IMR-90 (cell line): ENCODE measurements around the gene DDX39A. TPM values are rescaled to one million over a fixed set of nuclear protein-coding genes. Genes with fewer than 3 reads are reported as not detected.

Experiments
- ATAC-seq: fragments of 200-7000 bp; cut with Tn5 transposase; 2 replicates; pipeline ENCODE4 v1.9.1; 2020; ENCODE audit warnings: low read depth, mild to moderate bottlenecking, moderate library complexity
- BruUV-seq: library from RNA; stranded (reverse); fragments of 400-500 nt; replicated peaks from 2 replicates; lab custom pipeline; 2021; lab: Mats Ljungman, UMichigan
- CTCF ChIA-PET: fragments of 300-600 bp; formaldehyde crosslinking; extraction: SDS; loops from one replicate; lab custom pipeline; 2021; ENCODE audit warnings: antibody characterized with exemption; lab: Yijun Ruan, JAX
- POLR2A ChIA-PET: fragments of 300-600 bp; sonication (Branson Sonifier 250); formaldehyde crosslinking; loops from one replicate; lab custom pipeline; 2022; ENCODE audit warnings: antibody characterized with exemption; ENCODE audit not compliant: unreplicated experiment; lab: Charles Lee
- DNase-seq: peaks from one replicate; pipeline ENCODE4 v3.0.0; 2013
- H2AFZ ChIP-seq: replicated peaks from 2 replicates; pipeline ENCODE3; 2013; ENCODE audit warnings: low read length, mild to moderate bottlenecking; ENCODE audit not compliant: poor library complexity
- H2AK5ac ChIP-seq: 2 replicates; pipeline ENCODE4 v1.6.1; 2013; ENCODE audit warnings: low read depth, low read length, inconsistent platforms
- H2AK9ac ChIP-seq: replicated peaks from 2 replicates; pipeline ENCODE3; 2013; ENCODE audit warnings: mild to moderate bottlenecking, low read depth, low read length, moderate library complexity; ENCODE audit not compliant: poor library complexity
- H2BK120ac ChIP-seq: 2 replicates; pipeline ENCODE4 v1.6.1; 2013; ENCODE audit warnings: low read depth, low read length, inconsistent platforms
- H2BK15ac ChIP-seq: 3 replicates; pipeline ENCODE4 v1.6.1; 2013; ENCODE audit warnings: low read depth, low read length, inconsistent platforms
- H2BK20ac ChIP-seq: 2 replicates; pipeline ENCODE4 v1.6.1; 2013; ENCODE audit warnings: low read depth, mild to moderate bottlenecking, inconsistent platforms, low read length, moderate library complexity
- H2BK5ac ChIP-seq: 2 replicates; pipeline ENCODE4 v1.6.1; 2013; ENCODE audit warnings: mild to moderate bottlenecking, low read depth, low read length, inconsistent platforms; ENCODE audit not compliant: poor library complexity, severe bottlenecking
- H3K14ac ChIP-seq: replicated peaks from 2 replicates; pipeline ENCODE4 v1.6.1; 2013; ENCODE audit warnings: low read depth, low read length, inconsistent platforms
- H3K18ac ChIP-seq: 2 replicates; pipeline ENCODE4 v1.6.1; 2013; ENCODE audit warnings: low read depth, low read length, control low read depth
- H3K23ac ChIP-seq: 2 replicates; pipeline ENCODE4 v1.6.1; 2013; ENCODE audit warnings: low read depth, low read length, inconsistent platforms
- H3K27ac ChIP-seq: 2 replicates; pipeline ENCODE4 v1.5.1; 2013; ENCODE audit warnings: mild to moderate bottlenecking, control low read depth, low read length; ENCODE audit not compliant: insufficient read depth
- H3K27me3 ChIP-seq: 2 replicates; pipeline ENCODE4 v1.6.1; 2013; ENCODE audit warnings: low read length; ENCODE audit not compliant: control insufficient read depth, insufficient read depth
- H3K36me3 ChIP-seq: 2 replicates; pipeline ENCODE4 v1.6.1; 2013; ENCODE audit warnings: low read length, mixed read lengths; ENCODE audit not compliant: control insufficient read depth, insufficient read depth
- H3K4ac ChIP-seq: 2 replicates; pipeline ENCODE4 v1.6.1; 2013; ENCODE audit warnings: low read depth, low read length, inconsistent platforms
- H3K4me1 ChIP-seq: 2 replicates; pipeline ENCODE4 v1.6.1; 2013; ENCODE audit warnings: low read length, mixed read lengths; ENCODE audit not compliant: control insufficient read depth, insufficient read depth
- H3K4me2 ChIP-seq: 2 replicates; pipeline ENCODE4 v1.6.1; 2013; ENCODE audit warnings: low read depth, mild to moderate bottlenecking, control low read depth, low read length, moderate library complexity
- H3K4me3 ChIP-seq: 2 replicates; pipeline ENCODE4 v1.5.1; 2013; ENCODE audit warnings: low read depth, mild to moderate bottlenecking, control low read depth, low read length, moderate library complexity; ENCODE audit not compliant: insufficient read depth
- H3K56ac ChIP-seq: 2 replicates; pipeline ENCODE4 v1.6.1; 2013; ENCODE audit warnings: low read length, inconsistent platforms; ENCODE audit not compliant: insufficient read depth; ENCODE audit errors: extremely low read depth
- H3K79me1 ChIP-seq, 2 experiments: 2 replicates each; pipeline ENCODE4 v1.6.1; 2013; ENCODE audit warnings: low read length in 2 of 2, inconsistent platforms in 1 of 2, low read depth in 1 of 2
- H3K9ac ChIP-seq: 2 replicates; pipeline ENCODE4 v1.6.1; 2013; ENCODE audit warnings: low read depth, low read length, control low read depth
- H3K9me1 ChIP-seq: 2 replicates; pipeline ENCODE4 v1.6.1; 2013; ENCODE audit warnings: low read length, inconsistent platforms; ENCODE audit not compliant: insufficient read depth
- H3K9me3 ChIP-seq: 2 replicates; pipeline ENCODE4 v1.6.1; 2013; ENCODE audit warnings: low read length; ENCODE audit not compliant: control insufficient read depth, insufficient read depth
- H4K20me1 ChIP-seq: 2 replicates; pipeline ENCODE4 v1.6.1; 2013; ENCODE audit warnings: low read length, inconsistent platforms; ENCODE audit not compliant: insufficient read depth
- H4K5ac ChIP-seq: 2 replicates; pipeline ENCODE4 v1.6.1; 2013; ENCODE audit warnings: mild to moderate bottlenecking, low read depth, low read length, control low read depth
- H4K8ac ChIP-seq, 2 experiments: 2 replicates each; pipeline ENCODE4 v1.6.1; 2013; ENCODE audit warnings: low read depth in 2 of 2, low read length in 2 of 2, control low read depth in 1 of 2, inconsistent platforms in 1 of 2
- H4K91ac ChIP-seq: 2 replicates; pipeline ENCODE4 v1.6.1; 2013; ENCODE audit warnings: low read depth, low read length, inconsistent platforms; ENCODE audit not compliant: insufficient read depth
- BHLHE40 ChIP-seq: fragments of 150-350 bp; IDR thresholded peaks from 2 replicates; pipeline ENCODE4 v1.6.1; 2016; ENCODE audit warnings: mild to moderate bottlenecking, low read depth, low read length
- CEBPB ChIP-seq: IDR thresholded peaks from 2 replicates; pipeline ENCODE4 v1.6.1; 2012; ENCODE audit warnings: low read depth, low read length, improper control_type of control experiment
- CHD1 ChIP-seq: IDR thresholded peaks from 2 replicates; pipeline ENCODE4 v1.6.1; 2012; ENCODE audit warnings: low read depth, low read length, improper control_type of control experiment
- ELK1 ChIP-seq: fragments of 150-350 bp; IDR thresholded peaks from 2 replicates; pipeline ENCODE4 v1.6.1; 2016; ENCODE audit warnings: low read depth, mild to moderate bottlenecking, low read length, moderate library complexity, borderline replicate concordance
- FOS ChIP-seq: fragments of 150-350 bp; IDR thresholded peaks from 2 replicates; pipeline ENCODE4 v1.6.1; 2016; ENCODE audit warnings: low read depth, low read length
- MAFK ChIP-seq: IDR thresholded peaks from 2 replicates; pipeline ENCODE4 v1.6.1; 2012; ENCODE audit warnings: low read depth, low read length, improper control_type of control experiment
- MAZ ChIP-seq: IDR thresholded peaks from 2 replicates; pipeline ENCODE4 v1.6.1; 2012; ENCODE audit warnings: low read depth, mild to moderate bottlenecking, low read length, improper control_type of control experiment, moderate library complexity, borderline replicate concordance
- MXI1 ChIP-seq: IDR thresholded peaks from 2 replicates; pipeline ENCODE4 v1.6.1; 2012; ENCODE audit warnings: low read depth, mild to moderate bottlenecking, low read length, moderate library complexity, borderline replicate concordance
- NFE2L2 ChIP-seq: fragments of 150-350 bp; IDR thresholded peaks from 2 replicates; pipeline ENCODE4 v1.6.1; 2016; ENCODE audit warnings: low read depth, mild to moderate bottlenecking, low read length
- POLR2A ChIP-seq: IDR thresholded peaks from 2 replicates; pipeline ENCODE4 v1.6.1; 2012; ENCODE audit warnings: mild to moderate bottlenecking, low read depth, low read length
- RAD21 ChIP-seq: IDR thresholded peaks from 2 replicates; pipeline ENCODE4 v1.6.1; 2012; ENCODE audit warnings: low read length, improper control_type of control experiment
- RCOR1 ChIP-seq: IDR thresholded peaks from 2 replicates; pipeline ENCODE4 v1.6.1; 2012; ENCODE audit warnings: mild to moderate bottlenecking, low read length, improper control_type of control experiment; ENCODE audit not compliant: insufficient replicate concordance
- RFX5 ChIP-seq: IDR thresholded peaks from 2 replicates; pipeline ENCODE4 v1.8.0; 2012; ENCODE audit warnings: low read depth, mild to moderate bottlenecking, low read length, moderate library complexity
- SMC3 ChIP-seq: fragments of 150-350 bp; IDR thresholded peaks from 2 replicates; pipeline ENCODE4 v1.6.1; 2016; ENCODE audit warnings: low read depth, mild to moderate bottlenecking, antibody characterized with exemption, low read length, moderate library complexity
- USF2 ChIP-seq: fragments of 150-350 bp; IDR thresholded peaks from 2 replicates; pipeline ENCODE4 v1.6.1; 2017; ENCODE audit warnings: mild to moderate bottlenecking, antibody characterized with exemption, low read length, low read depth
- WGBS, 2 experiments: methylation state at CpG; one replicate each; pipeline versions ENCODE4 v1.1.5 to v1.1.7; 2013; ENCODE audit warnings: missing lambda C conversion rate in 2 of 2; ENCODE audit not compliant: insufficient read length in 1 of 2; ENCODE audit errors: extremely low coverage in 2 of 2; 5-methylcytosine and 5-hydroxymethylcytosine counted together
- dilution Hi-C: fragments of 300-500 bp; cut with HindIII; formaldehyde crosslinking; loops from one replicate; pipeline ENCODE4 v1.14.3; 2018; ENCODE audit warnings: low sequenced_read_pairs; ENCODE audit not compliant: unreplicated experiment
- in situ Hi-C: fragments of 300-500 bp; cut with MboI; formaldehyde crosslinking; loops from 3 replicates; pipeline ENCODE4 v1.14.3; 2019; ENCODE audit warnings: low sequenced_read_pairs, inconsistent platforms, mixed read lengths
- intact Hi-C: fragments of 100-400 bp; cut with micrococcal nuclease; formaldehyde crosslinking; loops from 2 replicates; pipeline ENCODE4 v1.10.0; 2022
- polyA plus RNA-seq, 3 experiments: library from polyadenylated mRNA; depleted of rRNA; stranded (reverse); fragments of >200 nt; gene quantifications; 2 replicates each; pipeline ENCODE4 v1.2.3, GENCODE V29; 2012; ENCODE audit warnings: low replicate concordance in 1 of 3
- total RNA-seq: library from RNA; depleted of rRNA; stranded (reverse); fragments of >200 nt; gene quantifications from 2 replicates; pipeline ENCODE4 v1.2.3, GENCODE V29; 2012
- TF ChIP-seq, protein P1 (sequence below): conservative IDR thresholded peaks from 2 replicates; pipeline ENCODE4 v1.5.1; 2012; ENCODE audit warnings: mild to moderate bottlenecking, low read depth, low read length, improper control_type of control experiment

DDX39A gene
- total and polyA plus RNA-seq, 2 of the 4 experiments (the other 2 are of a cell fraction), result 82.5 to 83.0 TPM

DNA sequence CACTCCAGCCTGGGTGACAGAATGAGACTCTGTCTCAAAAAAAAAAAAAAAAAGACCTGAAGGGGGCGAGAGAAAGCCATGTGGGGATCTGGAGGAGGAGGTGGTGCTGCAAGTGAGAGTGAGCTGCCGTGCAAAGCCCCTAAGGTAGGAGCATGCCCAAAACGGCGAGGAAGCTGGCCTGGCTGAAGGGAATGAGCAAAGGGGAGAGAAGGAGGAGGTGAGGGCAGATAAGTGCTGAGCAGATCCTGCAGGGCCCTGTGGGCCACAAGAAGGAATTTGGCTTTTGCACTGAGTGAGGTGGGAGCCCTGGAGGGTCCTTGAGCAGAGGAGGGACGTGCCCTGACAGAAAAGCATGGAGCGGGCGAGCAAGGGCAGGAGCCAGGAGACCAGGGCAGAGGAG is 57.3 kb downstream of the DDX39A start:
- Histone ChIP-seq H3K9ac (no peak overlapping the region), H2AFZ (no peak overlapping the region), H3K9me3 (no peaks in the 10 kb centered on the region), H3K36me3 (no peaks in the 10 kb centered on the region), H4K20me1 (no peaks in the 10 kb centered on the region), H4K91ac (no peak overlapping the region), H3K56ac (no peak overlapping the region), H2BK5ac (no peak overlapping the region), H3K23ac (no peak overlapping the region), H3K4me2 (no peak overlapping the region), H3K27me3 (no peaks in the 10 kb centered on the region), H4K8ac (no peak overlapping the region), H2AK9ac (no peak overlapping the region), H2BK15ac (no peak overlapping the region), H2BK20ac (no peak overlapping the region), H3K4ac (no peak overlapping the region), H3K79me1 (no peaks in the 10 kb centered on the region), H2AK5ac (no peak overlapping the region), H3K4me3 (no peak overlapping the region), H3K4me1 (peaks cover 6% of the 10 kb centered on the region; the same call in 1 of the 2 replicates), H3K9me1 (no peaks in the 10 kb centered on the region), H3K27ac (no peak overlapping the region), H3K18ac (no peak overlapping the region), H3K14ac (no peak overlapping the region), H4K5ac (no peak overlapping the region), H2BK120ac (no peak overlapping the region)
- dilution Hi-C loops, result no loop called here
- POLR2A ChIA-PET, result no interaction called here
- 81% methylated on average over 6 of the region's 7 CpGs; no CpG with 5 or more reads in 1 of the 2 experiments for WGBS, 2 experiments
- DNase-seq (no peak), ATAC-seq (no peak)
- TF ChIP-seq USF2 (no peak), RFX5 (no peak), NFE2L2 (no peak), CHD1 (no peak), SMC3 (no peak), POLR2A (no peak), RCOR1 (no peak), BHLHE40 (no peak), FOS (no peak), MAZ (no peak), ELK1 (no peak), MXI1 (no peak), RAD21 (no peak), CEBPB (no peak), MAFK (no peak)
- TF ChIP-seq, protein P1, sequence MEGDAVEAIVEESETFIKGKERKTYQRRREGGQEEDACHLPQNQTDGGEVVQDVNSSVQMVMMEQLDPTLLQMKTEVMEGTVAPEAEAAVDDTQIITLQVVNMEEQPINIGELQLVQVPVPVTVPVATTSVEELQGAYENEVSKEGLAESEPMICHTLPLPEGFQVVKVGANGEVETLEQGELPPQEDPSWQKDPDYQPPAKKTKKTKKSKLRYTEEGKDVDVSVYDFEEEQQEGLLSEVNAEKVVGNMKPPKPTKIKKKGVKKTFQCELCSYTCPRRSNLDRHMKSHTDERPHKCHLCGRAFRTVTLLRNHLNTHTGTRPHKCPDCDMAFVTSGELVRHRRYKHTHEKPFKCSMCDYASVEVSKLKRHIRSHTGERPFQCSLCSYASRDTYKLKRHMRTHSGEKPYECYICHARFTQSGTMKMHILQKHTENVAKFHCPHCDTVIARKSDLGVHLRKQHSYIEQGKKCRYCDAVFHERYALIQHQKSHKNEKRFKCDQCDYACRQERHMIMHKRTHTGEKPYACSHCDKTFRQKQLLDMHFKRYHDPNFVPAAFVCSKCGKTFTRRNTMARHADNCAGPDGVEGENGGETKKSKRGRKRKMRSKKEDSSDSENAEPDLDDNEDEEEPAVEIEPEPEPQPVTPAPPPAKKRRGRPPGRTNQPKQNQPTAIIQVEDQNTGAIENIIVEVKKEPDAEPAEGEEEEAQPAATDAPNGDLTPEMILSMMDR, result no peak
- BruUV-seq, result no TSS peak
- in situ Hi-C loops, result no loop called here
- intact Hi-C loops, result no loop called here
- CTCF ChIA-PET, result no interaction called here
